ENCODE data around the gene ZNF592. TPM values are rescaled to one million over a fixed set of nuclear protein-coding genes. Genes with fewer than 3 reads are reported as not detected.

The ZNF592 gene, protein sequence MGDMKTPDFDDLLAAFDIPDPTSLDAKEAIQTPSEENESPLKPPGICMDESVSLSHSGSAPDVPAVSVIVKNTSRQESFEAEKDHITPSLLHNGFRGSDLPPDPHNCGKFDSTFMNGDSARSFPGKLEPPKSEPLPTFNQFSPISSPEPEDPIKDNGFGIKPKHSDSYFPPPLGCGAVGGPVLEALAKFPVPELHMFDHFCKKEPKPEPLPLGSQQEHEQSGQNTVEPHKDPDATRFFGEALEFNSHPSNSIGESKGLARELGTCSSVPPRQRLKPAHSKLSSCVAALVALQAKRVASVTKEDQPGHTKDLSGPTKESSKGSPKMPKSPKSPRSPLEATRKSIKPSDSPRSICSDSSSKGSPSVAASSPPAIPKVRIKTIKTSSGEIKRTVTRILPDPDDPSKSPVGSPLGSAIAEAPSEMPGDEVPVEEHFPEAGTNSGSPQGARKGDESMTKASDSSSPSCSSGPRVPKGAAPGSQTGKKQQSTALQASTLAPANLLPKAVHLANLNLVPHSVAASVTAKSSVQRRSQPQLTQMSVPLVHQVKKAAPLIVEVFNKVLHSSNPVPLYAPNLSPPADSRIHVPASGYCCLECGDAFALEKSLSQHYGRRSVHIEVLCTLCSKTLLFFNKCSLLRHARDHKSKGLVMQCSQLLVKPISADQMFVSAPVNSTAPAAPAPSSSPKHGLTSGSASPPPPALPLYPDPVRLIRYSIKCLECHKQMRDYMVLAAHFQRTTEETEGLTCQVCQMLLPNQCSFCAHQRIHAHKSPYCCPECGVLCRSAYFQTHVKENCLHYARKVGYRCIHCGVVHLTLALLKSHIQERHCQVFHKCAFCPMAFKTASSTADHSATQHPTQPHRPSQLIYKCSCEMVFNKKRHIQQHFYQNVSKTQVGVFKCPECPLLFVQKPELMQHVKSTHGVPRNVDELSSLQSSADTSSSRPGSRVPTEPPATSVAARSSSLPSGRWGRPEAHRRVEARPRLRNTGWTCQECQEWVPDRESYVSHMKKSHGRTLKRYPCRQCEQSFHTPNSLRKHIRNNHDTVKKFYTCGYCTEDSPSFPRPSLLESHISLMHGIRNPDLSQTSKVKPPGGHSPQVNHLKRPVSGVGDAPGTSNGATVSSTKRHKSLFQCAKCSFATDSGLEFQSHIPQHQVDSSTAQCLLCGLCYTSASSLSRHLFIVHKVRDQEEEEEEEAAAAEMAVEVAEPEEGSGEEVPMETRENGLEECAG (N-terminal part only)
- total RNA-seq (ENCODE audit: low replicate concordance) = 2.2 and 2.9 TPM in 2 replicates

DNA sequence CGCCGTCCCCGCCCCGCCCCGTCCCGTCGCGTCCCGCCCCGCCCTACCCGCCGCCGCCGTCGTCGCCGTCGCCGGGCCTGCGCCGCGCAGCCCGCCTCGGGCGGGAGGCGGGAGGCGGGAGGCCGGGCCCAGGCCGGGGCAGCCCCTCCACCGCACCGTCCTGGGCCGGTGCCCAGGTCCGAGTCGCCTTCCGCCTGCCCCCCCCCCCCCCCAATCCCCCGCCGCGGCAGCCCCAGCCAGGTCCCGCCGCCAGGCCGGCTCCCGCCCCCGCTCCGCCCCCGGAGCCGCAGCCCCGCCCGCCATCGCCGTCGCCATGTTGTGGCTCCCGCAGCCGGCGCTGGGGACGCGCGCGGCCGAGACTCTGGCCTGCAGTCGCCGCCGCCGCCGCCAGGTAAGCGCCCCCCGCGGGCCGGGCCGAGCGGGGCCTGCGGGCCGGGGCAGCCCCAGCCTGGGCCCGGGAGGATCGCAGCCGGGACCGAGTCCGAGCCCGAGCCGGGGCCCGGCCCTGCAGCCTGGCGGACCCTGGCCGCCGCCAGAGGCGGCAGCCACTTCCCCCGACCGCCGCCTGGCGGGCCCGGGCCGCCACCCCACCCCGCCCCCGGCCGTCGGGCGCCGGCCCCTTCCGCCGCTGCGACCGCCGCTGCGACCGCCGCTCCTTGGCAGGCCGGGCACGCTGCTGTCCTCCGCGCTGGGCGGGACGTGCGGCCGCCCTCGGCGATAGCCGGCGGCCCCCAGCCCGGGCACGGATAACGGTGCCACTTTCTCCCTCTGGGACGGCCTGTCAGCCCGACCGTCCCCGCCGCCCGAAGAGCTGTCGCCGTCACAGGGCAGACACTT, at the start of gene ZNF592:
TSS of gene ZNF592 (plus strand) at position 319 of the 837 bp plus-strand sequence. CDS start 34,084 bp downstream, outside the sequence.

GRCh38 chr15:84716036-84716732, 32.2 kb upstream of the ZNF592 start, which contains the start of gene SEC11A:
Gene SEC11A (minus strand): TSS chr15:84716139. CDS start chr15:84716075, 64 bp downstream.

GRCh38 chr15:84816694-84817465, 68.5 kb downstream of the ZNF592 start, which contains the start of gene ALPK3:
Gene ALPK3 (plus strand): TSS chr15:84817356. CDS start chr15:84817453, 97 bp downstream.

Other genes with a start within 250 kb of the ZNF592 start
- gene ZSCAN2, start 147.6 kb upstream of the ZNF592 start, total RNA-seq (ENCODE audit: low replicate concordance) = 6.0 and 10.6 TPM in 2 replicates
- gene WDR73, start 94.3 kb upstream of the ZNF592 start, total RNA-seq (ENCODE audit: low replicate concordance) = 17.9 and 19.1 TPM in 2 replicates
- 0.23 and 2.6 TPM in 2 replicates for gene NMB, start 90.4 kb upstream of the ZNF592 start, total RNA-seq (ENCODE audit: low replicate concordance)
- gene SEC11A, start 32.5 kb upstream of the ZNF592 start, total RNA-seq (ENCODE audit: low replicate concordance) = 247 and 289 TPM in 2 replicates
- gene ALPK3, start 68.8 kb downstream of the ZNF592 start, total RNA-seq (ENCODE audit: low replicate concordance) = 0.12 and 7.7 TPM in 2 replicates
- gene SLC28A1, start 136.1 kb downstream of the ZNF592 start, total RNA-seq (ENCODE audit: low replicate concordance) = not detected in 2 replicates
- 22.0 and 33.9 TPM in 2 replicates for gene PDE8A, start 233.3 kb downstream of the ZNF592 start, total RNA-seq (ENCODE audit: low replicate concordance)